Caco-2 (cell line): ENCODE results near the gene HEPN1. TPM values are rescaled to one million over a fixed set of nuclear protein-coding genes. Genes with fewer than 3 reads are reported as not detected.

Experiments used
- BruUV-seq: library from RNA; stranded (reverse); fragments of 400-500 nt; replicated peaks from 2 replicates; lab custom pipeline; 2021; lab: Mats Ljungman, UMichigan
- CTCF ChIA-PET: fragments of 300-600 bp; sonication (Branson Sonifier 250); formaldehyde crosslinking; loops from one replicate; lab custom pipeline; 2022; ENCODE audit warnings: antibody characterized with exemption; lab: Charles Lee
- POLR2A ChIA-PET: fragments of 300-600 bp; sonication (Branson Sonifier 250); formaldehyde crosslinking; loops from one replicate; lab custom pipeline; 2022; ENCODE audit warnings: antibody characterized with exemption; lab: Charles Lee
- DNase-seq, 2 experiments: peaks; one replicate each; pipeline versions ENCODE4 v3.0.0 to v3.0.0-alpha.2; 2020 to 2022
- H3K27me3 ChIP-seq: replicated peaks from 2 replicates; pipeline ENCODE4 v1.6.0; 2011; ENCODE audit warnings: low read length; ENCODE audit not compliant: control insufficient read depth, insufficient read depth
- H3K36me3 ChIP-seq: 2 replicates; pipeline ENCODE4 v1.5.1; 2011; ENCODE audit warnings: low read length; ENCODE audit not compliant: control insufficient read depth, insufficient read depth
- H3K4me1 ChIP-seq: fragments of 250-450 bp; sonication (Bioruptor Pico); 2 replicates; pipeline ENCODE4 v1.5.1; 2020; ENCODE audit warnings: mild to moderate bottlenecking
- H3K4me3 ChIP-seq: 2 replicates; pipeline ENCODE4 v1.5.1; 2011; ENCODE audit warnings: low read depth, mild to moderate bottlenecking, control low read depth, low read length
- H3K9me3 ChIP-seq: fragments of 250-450 bp; sonication (Bioruptor Pico); 2 replicates; pipeline ENCODE4 v1.5.1; 2020; ENCODE audit warnings: mild to moderate bottlenecking, moderate library complexity
- H3K27ac Mint-ChIP-seq: one replicate; pipeline ENCODE4 v1.8.0; 2022; ENCODE audit warnings: mixed read lengths; ENCODE audit not compliant: unreplicated experiment
- H3K27me3 Mint-ChIP-seq: one replicate; pipeline ENCODE4 v1.8.0; 2022; ENCODE audit warnings: mixed read lengths; ENCODE audit not compliant: insufficient read depth, unreplicated experiment
- H3K36me3 Mint-ChIP-seq: one replicate; pipeline ENCODE4 v1.8.0; 2022; ENCODE audit warnings: mild to moderate bottlenecking, mixed read lengths; ENCODE audit not compliant: insufficient read depth, unreplicated experiment
- H3K4me1 Mint-ChIP-seq: one replicate; pipeline ENCODE4 v1.8.0; 2022; ENCODE audit warnings: low read depth, mixed read lengths; ENCODE audit not compliant: unreplicated experiment
- H3K4me3 Mint-ChIP-seq: one replicate; pipeline ENCODE4 v1.8.0; 2022; ENCODE audit warnings: mild to moderate bottlenecking, moderate library complexity, mixed read lengths; ENCODE audit not compliant: unreplicated experiment
- H3K9me3 Mint-ChIP-seq: one replicate; pipeline ENCODE4 v1.8.0; 2022; ENCODE audit warnings: mixed read lengths; ENCODE audit not compliant: unreplicated experiment
- intact Hi-C: fragments of 100-400 bp; cut with micrococcal nuclease; formaldehyde crosslinking; loops from one replicate; pipeline ENCODE4 v1.10.0; 2022; ENCODE audit not compliant: unreplicated experiment
- total RNA-seq: library from RNA; stranded (reverse); gene quantifications from 2 replicates; pipeline ENCODE4 v1.2.3, GENCODE V29; 2022
- TF ChIP-seq, protein P1 (sequence below), 2 experiments: fragments of 200-600 bp in 1 of 2; IDR thresholded peaks; 1 replicate in 1 of 2; 2 replicates in 1 of 2; pipeline versions ENCODE4 v1.5.1 to v1.8.0; 2011 to 2022; ENCODE audit warnings: antibody characterized with exemption in 1 of 2, control low read depth in 1 of 2, inconsistent platforms in 1 of 2, low read depth in 1 of 2, low read length in 1 of 2, mild to moderate bottlenecking in 1 of 2, moderate library complexity in 1 of 2; ENCODE audit not compliant: insufficient read depth in 1 of 2, severe bottlenecking in 1 of 2, unreplicated experiment in 1 of 2

Gene HEPN1
- total RNA-seq, 1 experiment from 2014 or later, result not detected

DNA sequence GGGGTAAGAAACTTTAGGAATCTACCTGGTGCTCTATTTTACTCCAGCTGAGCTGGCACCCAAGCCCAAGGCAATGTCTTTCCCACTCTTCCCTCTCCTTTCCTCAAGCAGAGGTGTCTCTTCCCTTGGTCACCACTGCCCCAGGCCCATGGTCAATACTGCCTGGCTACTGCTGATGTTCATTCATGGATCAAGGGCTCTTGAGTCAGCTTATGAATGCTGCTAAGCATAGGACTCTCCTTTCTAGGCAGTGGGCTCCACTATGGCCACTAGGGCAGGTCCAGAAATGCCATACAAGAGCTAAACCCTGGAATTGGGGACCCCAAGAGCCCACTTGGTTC, 2.7 kb upstream of the HEPN1 start:
- Histone ChIP-seq H3K4me3 (no peak overlapping the region), H3K4me1 (no peaks in the 10 kb centered on the region), H3K9me3 (0 out of 2 replicates have a peak, but pooled peaks cover 2% of the 10 kb centered on the region), H3K27me3 (no peaks in the 10 kb centered on the region), H3K36me3 (no peaks in the 10 kb centered on the region)
- Mint-ChIP-seq H3K27ac (no peak overlapping the region), H3K27me3 (peaks cover 20% of the 10 kb centered on the region), H3K9me3 (peaks cover 41% of the 10 kb centered on the region), H3K4me3 (no peak overlapping the region), H3K4me1 (no peaks in the 10 kb centered on the region), H3K36me3 (no peaks in the 10 kb centered on the region)
- intact Hi-C loops, result no loop called here
- TF ChIP-seq, protein P1, sequence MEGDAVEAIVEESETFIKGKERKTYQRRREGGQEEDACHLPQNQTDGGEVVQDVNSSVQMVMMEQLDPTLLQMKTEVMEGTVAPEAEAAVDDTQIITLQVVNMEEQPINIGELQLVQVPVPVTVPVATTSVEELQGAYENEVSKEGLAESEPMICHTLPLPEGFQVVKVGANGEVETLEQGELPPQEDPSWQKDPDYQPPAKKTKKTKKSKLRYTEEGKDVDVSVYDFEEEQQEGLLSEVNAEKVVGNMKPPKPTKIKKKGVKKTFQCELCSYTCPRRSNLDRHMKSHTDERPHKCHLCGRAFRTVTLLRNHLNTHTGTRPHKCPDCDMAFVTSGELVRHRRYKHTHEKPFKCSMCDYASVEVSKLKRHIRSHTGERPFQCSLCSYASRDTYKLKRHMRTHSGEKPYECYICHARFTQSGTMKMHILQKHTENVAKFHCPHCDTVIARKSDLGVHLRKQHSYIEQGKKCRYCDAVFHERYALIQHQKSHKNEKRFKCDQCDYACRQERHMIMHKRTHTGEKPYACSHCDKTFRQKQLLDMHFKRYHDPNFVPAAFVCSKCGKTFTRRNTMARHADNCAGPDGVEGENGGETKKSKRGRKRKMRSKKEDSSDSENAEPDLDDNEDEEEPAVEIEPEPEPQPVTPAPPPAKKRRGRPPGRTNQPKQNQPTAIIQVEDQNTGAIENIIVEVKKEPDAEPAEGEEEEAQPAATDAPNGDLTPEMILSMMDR (IDR thresholded peaks at IDR 0.05; ENCODE audit: insufficient read depth in 1 of 2, low read depth in 1 of 2, low read length in 1 of 2, severe bottlenecking in 1 of 2, unreplicated experiment in 1 of 2), result no peak
- BruUV-seq, result no TSS peak
- ChIA-PET POLR2A (no interaction called here), CTCF (no interaction called here)
- DNase-seq, result no peak

DNA sequence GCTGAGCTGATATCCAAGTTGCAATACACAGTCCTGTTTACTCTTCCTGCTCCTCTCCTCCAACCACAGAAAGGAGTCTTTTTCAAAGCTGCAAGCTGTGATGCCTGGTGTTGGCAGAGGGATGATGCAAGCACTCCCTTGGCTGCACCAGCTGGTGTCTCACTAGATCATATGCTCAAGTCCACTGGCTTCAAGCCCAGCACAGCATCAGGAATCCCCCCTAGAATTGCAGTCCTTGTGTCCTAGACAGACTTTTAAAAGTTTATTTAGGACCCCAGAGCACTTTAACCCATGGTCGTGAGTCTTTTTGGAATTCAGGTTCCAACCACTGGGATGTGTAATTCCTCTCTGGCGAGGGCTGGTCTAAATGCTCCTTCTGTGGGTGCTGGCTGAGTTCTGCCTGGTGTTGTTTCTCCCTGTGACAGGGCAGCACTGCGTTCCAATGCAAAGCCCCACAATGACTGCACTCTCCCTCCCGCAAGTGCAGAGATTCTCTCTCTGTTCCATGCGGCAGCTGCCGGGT, 1.9 kb upstream of the HEPN1 start:
- H3K4me3 Mint-ChIP-seq, result no peak overlapping the region
- H3K27ac Mint-ChIP-seq, result no peak overlapping the region
- no peaks in the 10 kb centered on the region for H3K27me3 ChIP-seq
- peaks cover 33% of the 10 kb centered on the region for H3K9me3 Mint-ChIP-seq
- ChIA-PET POLR2A (no interaction called here), CTCF (no interaction called here)
- H3K27me3 Mint-ChIP-seq, result peaks cover 20% of the 10 kb centered on the region
- H3K4me1 ChIP-seq, result no peaks in the 10 kb centered on the region
- TF ChIP-seq, protein P1 (IDR thresholded peaks at IDR 0.05; ENCODE audit: insufficient read depth in 1 of 2, low read depth in 1 of 2, low read length in 1 of 2, severe bottlenecking in 1 of 2, unreplicated experiment in 1 of 2), result no peak
- no peaks in the 10 kb centered on the region for H3K36me3 ChIP-seq
- no peak for DNase-seq
- no peaks in the 10 kb centered on the region for H3K9me3 ChIP-seq
- intact Hi-C loops, result no loop called here
- H3K4me1 Mint-ChIP-seq, result no peaks in the 10 kb centered on the region
- no TSS peak for BruUV-seq
- H3K36me3 Mint-ChIP-seq, result no peaks in the 10 kb centered on the region
- H3K4me3 ChIP-seq, result no peak overlapping the region

DNA sequence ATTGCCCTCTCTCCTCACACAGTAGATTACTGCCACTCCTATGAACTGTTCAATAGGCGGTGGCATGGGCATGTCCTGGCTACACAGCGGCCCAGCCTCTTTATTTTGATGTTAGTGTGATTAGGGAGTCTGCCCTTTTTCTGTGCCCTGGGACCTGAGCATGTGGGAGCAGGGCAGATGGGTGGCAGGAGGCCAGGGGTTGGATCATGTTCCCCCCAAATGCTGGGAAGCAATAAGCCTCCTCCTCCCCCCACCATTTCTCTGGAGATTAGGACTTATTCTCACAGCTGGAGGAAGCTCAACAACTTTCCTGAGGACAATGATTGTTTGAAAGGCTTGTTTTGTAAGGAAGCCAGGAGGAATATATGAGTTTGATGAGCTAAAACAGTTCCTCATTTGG, 848 bp downstream of the HEPN1 start:
- H3K9me3 Mint-ChIP-seq, result peaks cover 15% of the 10 kb centered on the region
- no peaks in the 10 kb centered on the region for H3K4me1 Mint-ChIP-seq
- H3K27me3 ChIP-seq, result no peaks in the 10 kb centered on the region
- TF ChIP-seq, protein P1 (IDR thresholded peaks at IDR 0.05; ENCODE audit: insufficient read depth in 1 of 2, low read depth in 1 of 2, low read length in 1 of 2, severe bottlenecking in 1 of 2, unreplicated experiment in 1 of 2), result no peak
- H3K4me1 ChIP-seq, result no peaks in the 10 kb centered on the region
- H3K27me3 Mint-ChIP-seq, result peaks cover 31% of the 10 kb centered on the region
- no TSS peak for BruUV-seq
- ChIA-PET POLR2A (no interaction called here), CTCF (interaction anchor here (0.6 kb wide), 1 partner anchor 222 kb away, joined by 3 read pairs; no protein-coding TSS in a partner anchor)
- intact Hi-C loops, result no loop called here
- no peaks in the 10 kb centered on the region for H3K36me3 Mint-ChIP-seq
- no peaks in the 10 kb centered on the region for H3K9me3 ChIP-seq
- no peak overlapping the region for H3K4me3 ChIP-seq
- H3K36me3 ChIP-seq, result no peaks in the 10 kb centered on the region
- H3K27ac Mint-ChIP-seq, result no peak overlapping the region
- DNase-seq, result no peak
- H3K4me3 Mint-ChIP-seq, result no peak overlapping the region
